Neuron (in vitro differentiated cells): ENCODE results near the gene CDK19.

Source experiments
- H2AFZ ChIP-seq: one replicate; pipeline ENCODE4 v1.6.1; 2013; ENCODE audit warnings: low read depth, mild to moderate bottlenecking, inconsistent platforms, low read length, moderate library complexity
- H3K27me3 ChIP-seq: one replicate; pipeline ENCODE4 v1.6.1; 2013; ENCODE audit warnings: low read length; ENCODE audit not compliant: insufficient read depth
- H3K36me3 ChIP-seq: one replicate; pipeline ENCODE4 v1.6.1; 2013; ENCODE audit warnings: low read length; ENCODE audit not compliant: insufficient read depth
- H3K4me1 ChIP-seq: one replicate; pipeline ENCODE4 v1.6.1; 2013; ENCODE audit warnings: low read length; ENCODE audit not compliant: insufficient read depth
- H3K4me3 ChIP-seq: 2 replicates; pipeline ENCODE4 v1.5.1; 2013; ENCODE audit warnings: mild to moderate bottlenecking, low read length, moderate library complexity
- H3K9me3 ChIP-seq: one replicate; pipeline ENCODE4 v1.6.1; 2013; ENCODE audit warnings: low read length

CDK19 gene

DNA sequence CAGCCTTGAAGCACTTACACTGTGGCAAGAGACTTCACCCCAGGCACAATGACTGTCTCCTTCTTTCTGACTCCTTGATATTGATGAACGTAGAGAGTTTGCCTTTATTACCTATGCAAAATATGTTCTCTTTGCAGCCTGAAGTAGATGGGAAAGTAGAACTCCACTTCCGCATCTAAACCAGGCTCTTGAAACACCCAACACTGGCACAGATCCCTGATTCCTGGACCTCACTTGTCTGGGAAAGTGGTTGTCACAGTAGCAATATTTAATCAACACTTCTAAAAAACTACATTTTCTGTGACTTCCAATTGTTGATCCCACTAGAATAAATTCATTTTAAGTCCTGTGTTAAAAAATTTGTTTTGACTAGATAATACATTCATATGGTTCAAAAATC, 143.1 kb downstream of the CDK19 start:
- Histone ChIP-seq H3K36me3 (no peaks in the 10 kb centered on the region), H2AFZ (no peak overlapping the region), H3K9me3 (no peaks in the 10 kb centered on the region), H3K4me3 (no peak overlapping the region), H3K27me3 (no peaks in the 10 kb centered on the region), H3K4me1 (no peaks in the 10 kb centered on the region)

DNA sequence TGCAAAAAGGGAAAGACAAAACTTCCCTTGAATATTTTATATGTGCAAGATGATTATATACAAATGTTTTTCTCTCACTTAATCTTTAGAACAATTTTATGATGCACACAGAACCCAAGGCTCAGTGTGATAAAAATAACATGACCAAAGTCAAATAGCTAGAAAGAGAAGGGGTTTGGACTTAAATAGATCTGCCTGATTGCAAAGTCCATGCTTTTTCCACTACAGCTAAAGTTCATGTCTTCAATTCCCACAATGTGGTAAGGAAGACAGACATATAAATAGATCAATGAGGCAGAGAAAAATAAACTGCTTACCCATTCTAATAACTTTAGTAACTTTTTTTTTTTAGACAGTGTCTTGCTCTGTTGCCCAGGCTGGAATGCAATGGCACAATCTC, 143.8 kb downstream of the CDK19 start:
- no peaks in the 10 kb centered on the region for H3K36me3 ChIP-seq
- H2AFZ ChIP-seq, result no peak overlapping the region

DNA sequence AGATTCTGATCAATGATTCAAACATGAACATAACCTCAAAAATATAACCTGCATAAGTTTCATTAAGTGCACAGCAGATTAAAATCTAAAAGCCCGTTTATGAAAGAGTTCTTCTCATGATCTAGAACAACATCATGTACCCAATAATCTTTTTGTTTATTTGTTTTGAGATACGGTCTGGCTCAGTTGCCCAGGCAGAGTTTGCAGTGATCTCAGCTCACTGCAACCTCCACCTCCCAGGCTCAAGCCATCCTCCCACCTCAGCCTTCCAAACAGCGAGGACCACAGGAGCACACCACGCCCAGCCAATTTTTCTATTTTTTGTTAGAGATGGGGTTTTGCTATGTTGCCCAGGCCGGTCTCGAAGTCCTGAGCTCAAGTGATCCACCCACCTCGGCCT, 149.7 kb downstream of the CDK19 start:
- Histone ChIP-seq H3K4me1 (no peaks in the 10 kb centered on the region), H3K4me3 (no peak overlapping the region), H2AFZ (no peak overlapping the region), H3K36me3 (peaks cover 7% of the 10 kb centered on the region), H3K27me3 (no peaks in the 10 kb centered on the region), H3K9me3 (no peaks in the 10 kb centered on the region)

More for the DNA sequence above, 143.8 kb downstream of the CDK19 start:
- Histone ChIP-seq H3K4me3 (no peak overlapping the region), H3K27me3 (no peaks in the 10 kb centered on the region), H3K9me3 (no peaks in the 10 kb centered on the region), H3K4me1 (no peaks in the 10 kb centered on the region)

DNA sequence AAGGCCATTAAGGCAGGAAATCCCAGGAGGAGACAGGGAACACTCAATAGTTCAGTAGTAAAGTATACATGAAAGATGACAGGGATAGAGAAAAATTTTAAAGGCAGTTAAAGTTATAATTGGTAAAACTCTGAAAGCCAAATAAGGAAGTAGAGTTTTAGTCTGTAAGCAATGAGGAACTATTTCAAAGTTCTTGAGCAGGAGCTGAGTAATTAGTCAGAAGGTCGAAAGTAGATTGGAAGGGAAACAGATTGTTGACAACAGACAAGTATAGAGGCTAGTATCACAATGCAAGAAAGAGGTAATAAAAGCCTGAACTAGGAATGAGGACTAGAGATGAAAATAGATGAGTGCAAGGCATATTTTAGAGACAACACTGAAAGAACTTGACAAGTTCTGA, 150.3 kb downstream of the CDK19 start:
- Histone ChIP-seq H3K36me3 (peaks cover 7% of the 10 kb centered on the region), H3K4me1 (no peaks in the 10 kb centered on the region), H3K4me3 (no peak overlapping the region), H3K27me3 (no peaks in the 10 kb centered on the region), H2AFZ (no peak overlapping the region), H3K9me3 (no peaks in the 10 kb centered on the region)

DNA sequence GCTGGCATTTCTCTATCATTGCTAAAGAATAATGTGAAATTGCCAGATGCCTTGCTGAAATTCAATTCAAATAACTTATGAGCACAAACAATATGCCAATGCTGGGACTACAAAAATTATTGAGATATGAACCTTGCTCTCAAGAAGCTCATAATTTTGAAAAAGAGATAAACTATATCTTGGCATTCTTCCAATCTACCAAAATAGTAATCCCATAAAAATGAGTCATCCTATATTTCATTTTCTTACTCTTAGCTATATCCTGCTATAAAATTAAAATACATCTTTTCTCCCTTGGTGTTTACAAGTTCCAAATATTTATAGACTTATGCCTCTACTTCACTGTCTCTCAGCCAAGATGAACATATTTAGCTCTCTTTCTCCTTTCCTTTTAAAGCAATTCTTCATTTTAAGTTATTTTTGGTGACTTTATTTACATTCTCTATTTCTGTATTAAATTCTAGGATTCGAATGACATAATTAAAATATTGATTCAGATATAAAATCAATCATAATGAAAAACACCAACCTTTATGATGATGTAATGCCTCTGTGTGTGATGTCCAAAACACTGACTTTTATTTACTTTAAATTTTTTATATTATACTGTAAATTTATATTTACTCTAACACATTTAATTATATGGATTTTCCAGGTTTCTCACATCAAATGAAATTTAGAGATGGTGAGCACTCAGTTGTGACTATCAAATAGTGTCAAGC, 152.6 kb downstream of the CDK19 start:
- no peak overlapping the region for H3K4me3 ChIP-seq
- peaks cover 10% of the 10 kb centered on the region for H3K36me3 ChIP-seq
- no peaks in the 10 kb centered on the region for H3K27me3 ChIP-seq
- H3K9me3 ChIP-seq, result no peaks in the 10 kb centered on the region
- H2AFZ ChIP-seq, result no peak overlapping the region
- peaks cover 4% of the 10 kb centered on the region for H3K4me1 ChIP-seq

DNA sequence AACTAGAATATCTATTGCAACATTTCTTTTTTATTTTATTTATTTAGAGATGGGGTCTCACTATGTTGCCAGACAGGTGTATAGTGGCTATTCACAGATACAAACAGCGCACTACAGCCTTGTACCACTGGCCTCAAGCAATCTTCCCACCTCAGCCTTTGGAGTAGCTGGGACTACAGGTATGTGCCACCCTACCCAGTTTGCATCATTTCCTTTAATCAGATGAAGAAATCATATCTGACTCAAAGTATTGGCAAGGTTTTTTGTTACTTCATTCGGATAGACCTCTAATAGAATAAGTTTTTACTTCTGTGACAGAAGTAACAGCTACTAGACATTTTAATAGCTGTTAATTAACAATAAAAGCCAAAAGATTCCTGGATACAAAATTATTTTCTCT, 153.9 kb downstream of the CDK19 start:
- no peak overlapping the region for H3K4me3 ChIP-seq
- H2AFZ ChIP-seq, result no peak overlapping the region
- no peaks in the 10 kb centered on the region for H3K27me3 ChIP-seq
- H3K36me3 ChIP-seq, result peaks cover 11% of the 10 kb centered on the region
- peaks cover 4% of the 10 kb centered on the region for H3K4me1 ChIP-seq
- no peaks in the 10 kb centered on the region for H3K9me3 ChIP-seq

DNA sequence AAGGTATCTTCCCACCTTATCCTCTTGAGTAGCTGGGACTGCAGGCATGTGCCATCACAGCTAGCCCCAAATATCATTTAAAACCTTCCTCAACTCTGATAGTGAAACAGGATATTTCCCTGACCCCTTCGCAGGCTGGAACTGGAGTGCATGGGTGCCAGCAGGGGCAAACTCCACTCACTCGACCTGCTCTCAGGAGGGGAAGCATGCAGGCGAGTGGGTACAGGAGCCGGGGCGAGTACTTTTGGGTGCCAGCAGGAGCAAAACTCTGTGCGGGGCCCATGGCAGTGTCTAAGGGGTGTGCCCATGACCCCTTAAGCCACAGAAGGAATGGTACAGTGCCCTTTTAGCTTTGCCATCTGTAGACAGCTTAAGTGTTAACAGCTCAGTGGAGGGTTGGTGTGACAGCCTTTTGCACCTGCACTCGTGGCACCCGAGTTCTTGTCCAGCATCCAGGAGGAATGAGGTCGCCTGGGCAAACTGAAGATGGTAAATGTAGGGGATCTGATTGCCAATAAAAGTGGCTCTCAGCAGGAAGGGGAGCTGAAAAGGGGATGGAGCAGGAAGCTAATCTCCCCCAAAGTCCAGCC, 155.1 kb downstream of the CDK19 start:
- Histone ChIP-seq H3K27me3 (no peaks in the 10 kb centered on the region), H3K36me3 (peaks cover 10% of the 10 kb centered on the region), H3K4me1 (peaks cover 4% of the 10 kb centered on the region), H2AFZ (no peak overlapping the region), H3K4me3 (no peak overlapping the region), H3K9me3 (no peaks in the 10 kb centered on the region)

DNA sequence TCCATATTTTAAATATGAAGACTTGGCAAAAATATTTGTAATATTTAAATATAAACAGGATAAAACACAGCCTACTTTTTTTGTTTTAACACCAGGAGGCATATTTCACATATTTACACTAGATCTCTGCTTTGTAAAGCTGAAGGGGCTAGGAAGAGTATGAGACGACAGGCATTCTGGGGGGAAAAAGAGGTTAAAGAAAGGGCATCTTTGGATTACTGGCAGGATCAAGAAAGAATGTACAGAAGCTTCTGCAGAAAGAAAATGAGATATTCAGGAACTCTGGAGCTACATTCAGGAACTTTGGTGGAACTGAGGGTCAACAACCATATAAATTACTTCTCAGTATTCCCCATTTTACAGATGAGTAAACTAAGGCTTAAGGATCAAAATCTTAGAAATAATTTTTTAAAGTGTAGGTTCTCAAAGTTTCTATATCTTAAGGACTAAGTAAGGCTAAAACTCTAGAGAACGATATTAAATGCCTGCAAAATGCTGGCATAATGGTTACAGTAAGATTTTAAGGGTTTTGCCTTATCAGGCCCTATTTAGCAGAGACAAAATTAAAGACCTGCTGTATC, 156.5 kb downstream of the CDK19 start:
- no peaks in the 10 kb centered on the region for H3K9me3 ChIP-seq

DNA sequence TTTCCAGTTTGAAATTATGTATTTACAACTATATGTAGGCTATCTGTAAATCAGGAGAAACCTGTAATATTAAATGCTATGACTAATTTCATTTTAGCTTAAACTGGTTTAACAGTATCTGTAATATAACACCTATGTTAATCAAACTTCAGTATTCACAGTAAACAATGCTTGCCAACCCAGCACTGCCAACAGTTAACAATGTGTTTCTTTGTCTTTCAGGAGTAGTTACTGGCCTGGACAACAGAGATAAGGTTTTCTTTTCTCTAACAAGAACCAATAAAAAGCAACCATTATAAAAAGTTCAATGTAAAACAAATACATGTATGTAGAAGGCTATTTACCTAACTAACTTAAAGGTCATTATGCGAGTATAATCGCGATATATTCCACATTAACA, 158.8 kb downstream of the CDK19 start:
- H3K9me3 ChIP-seq, result no peaks in the 10 kb centered on the region
- H3K36me3 ChIP-seq, result peaks cover 5% of the 10 kb centered on the region
- H3K4me1 ChIP-seq, result peaks cover 15% of the 10 kb centered on the region
- no peaks in the 10 kb centered on the region for H3K27me3 ChIP-seq
- no peak overlapping the region for H3K4me3 ChIP-seq
- no peak overlapping the region for H2AFZ ChIP-seq

More for the DNA sequence above, 156.5 kb downstream of the CDK19 start:
- Histone ChIP-seq H3K36me3 (peaks cover 7% of the 10 kb centered on the region), H3K4me3 (no peak overlapping the region), H3K27me3 (no peaks in the 10 kb centered on the region), H3K4me1 (peaks cover 7% of the 10 kb centered on the region), H2AFZ (no peak overlapping the region)

DNA sequence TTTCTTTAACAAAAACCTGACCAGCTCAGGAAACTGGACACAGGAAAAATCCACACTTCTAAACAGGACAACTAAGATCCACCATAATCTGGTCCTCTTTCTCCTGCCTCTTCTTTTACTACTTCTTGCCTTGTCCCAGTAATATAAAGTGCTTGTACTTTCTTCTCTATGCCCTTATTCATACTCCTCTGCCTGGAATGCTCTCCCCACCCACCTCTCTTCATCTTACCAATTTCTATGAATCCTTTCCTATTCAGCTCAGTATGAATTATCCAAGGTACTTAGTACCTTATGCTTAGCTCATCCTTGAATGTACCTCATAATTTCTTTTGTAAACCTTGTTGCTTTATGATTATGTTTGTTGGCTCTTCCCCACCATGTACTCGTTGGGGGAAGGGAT, 159.4 kb downstream of the CDK19 start:
- Histone ChIP-seq H2AFZ (no peak overlapping the region), H3K9me3 (no peaks in the 10 kb centered on the region), H3K4me3 (no peak overlapping the region), H3K27me3 (no peaks in the 10 kb centered on the region), H3K4me1 (peaks cover 15% of the 10 kb centered on the region), H3K36me3 (peaks cover 5% of the 10 kb centered on the region)

DNA sequence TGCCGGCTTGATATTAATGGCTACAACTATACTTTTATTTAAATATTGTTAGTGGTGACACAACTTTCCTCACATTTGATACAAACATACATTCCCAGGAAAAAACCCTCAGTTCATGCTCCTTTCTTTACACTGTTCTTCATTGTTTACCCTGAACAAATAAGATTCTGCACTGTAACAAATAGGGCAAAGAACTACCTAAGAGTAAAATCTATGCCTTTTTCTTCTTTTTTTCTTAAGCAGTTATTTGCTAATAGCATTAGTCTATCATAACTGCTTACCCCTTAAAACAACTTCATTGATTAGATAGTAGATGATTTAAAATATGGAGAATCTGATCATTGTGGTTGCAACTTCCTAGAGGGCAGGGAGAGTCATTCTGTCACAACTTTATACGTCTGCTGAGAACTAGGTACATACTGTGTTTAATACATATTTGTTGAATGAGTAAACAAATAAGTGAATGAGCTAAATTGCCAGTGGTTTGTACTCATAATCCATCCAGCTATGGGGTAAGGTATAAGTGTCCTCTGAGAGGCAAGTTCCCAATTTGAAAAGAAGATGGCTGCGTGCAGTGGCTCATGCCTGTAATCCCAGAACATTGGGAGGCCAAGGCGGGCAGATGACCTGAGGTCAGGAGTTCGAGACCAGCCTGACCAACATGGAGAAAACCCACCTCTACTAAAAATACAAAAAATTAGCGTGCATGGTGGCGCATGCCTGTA, 161.0 kb downstream of the CDK19 start:
- peaks cover 5% of the 10 kb centered on the region for H3K36me3 ChIP-seq
- H3K27me3 ChIP-seq, result no peaks in the 10 kb centered on the region
- H3K4me3 ChIP-seq, result no peak overlapping the region
- no peaks in the 10 kb centered on the region for H3K9me3 ChIP-seq
- H3K4me1 ChIP-seq, result peaks cover 13% of the 10 kb centered on the region
- no peak overlapping the region for H2AFZ ChIP-seq

DNA sequence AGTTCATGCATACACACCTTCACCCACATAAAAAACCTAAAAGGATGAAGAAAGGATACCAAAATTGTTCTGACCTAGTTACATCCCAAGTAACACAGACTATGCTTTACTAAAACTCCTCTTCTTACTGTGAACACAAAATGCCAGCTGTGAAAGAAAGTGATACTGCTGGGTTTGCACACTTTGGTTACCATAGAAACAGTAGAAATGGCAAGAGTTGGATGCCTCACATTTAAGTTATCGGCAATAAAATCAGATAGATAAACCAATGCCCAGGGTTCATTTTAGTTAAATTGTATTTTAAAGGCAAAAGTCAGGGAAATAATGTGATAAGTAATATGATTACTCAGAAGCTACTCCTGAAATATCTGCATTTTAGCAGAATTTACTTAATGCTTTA, 161.9 kb downstream of the CDK19 start:
- H3K4me3 ChIP-seq, result no peak overlapping the region
- H3K4me1 ChIP-seq, result peaks cover 11% of the 10 kb centered on the region
- no peaks in the 10 kb centered on the region for H3K9me3 ChIP-seq
- H3K27me3 ChIP-seq, result no peaks in the 10 kb centered on the region
- H2AFZ ChIP-seq, result no peak overlapping the region
- peaks cover 5% of the 10 kb centered on the region for H3K36me3 ChIP-seq

DNA sequence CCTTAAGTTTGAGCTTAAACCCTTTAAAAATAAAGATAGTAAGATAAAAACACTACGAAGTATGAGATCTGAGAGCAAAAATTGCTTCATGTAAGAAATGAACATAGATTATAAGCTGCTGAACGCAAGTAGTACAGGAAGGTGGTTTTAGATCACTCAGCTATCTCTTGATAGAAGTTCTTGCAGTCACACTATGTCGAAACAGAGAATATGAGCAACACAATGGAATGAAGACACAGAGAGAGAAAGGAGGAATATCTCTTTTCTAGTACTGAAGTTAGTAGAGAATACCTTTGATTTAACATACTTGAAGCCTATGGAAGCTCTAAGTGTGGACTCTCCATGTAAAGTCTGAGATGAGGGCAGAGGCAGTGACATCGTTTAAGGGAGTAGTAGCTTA, 162.7 kb downstream of the CDK19 start:
- Histone ChIP-seq H3K36me3 (no peaks in the 10 kb centered on the region), H3K27me3 (no peaks in the 10 kb centered on the region), H3K4me1 (peaks cover 11% of the 10 kb centered on the region), H3K4me3 (no peak overlapping the region), H3K9me3 (no peaks in the 10 kb centered on the region), H2AFZ (no peak overlapping the region)
